Uterus (tissue), 4 donors: ENCODE results near the gene KLHL3. TPM values are rescaled to one million over a fixed set of nuclear protein-coding genes. Genes with fewer than 3 reads are reported as not detected.

Experiments
- DNase-seq, 2 donors: peaks; one replicate each; pipeline ENCODE4 v3.0.0-alpha.2; 2019 to 2020
- H3K27ac ChIP-seq, 2 donors: fragments of 200-600 bp; sonication (generic); 1 replicate in 1 of 2; 2 replicates in 1 of 2; pipeline ENCODE4 v1.5.1; 2016 to 2018
- H3K27me3 ChIP-seq, 2 donors: fragments of 200-600 bp; sonication (generic); one replicate each; pipeline ENCODE4 v1.5.1; 2018 to 2019; ENCODE audit warnings: control low read depth in 1 of 2
- H3K36me3 ChIP-seq, 2 donors: fragments of 200-600 bp; sonication (generic); one replicate each; pipeline ENCODE4 v1.5.1; 2019; ENCODE audit warnings: control low read depth in 1 of 2
- H3K4me1 ChIP-seq, 2 donors: fragments of 200-600 bp; sonication (generic); one replicate each; pipeline ENCODE4 v1.5.1; 2018 to 2019; ENCODE audit warnings: control low read depth in 1 of 2
- H3K4me3 ChIP-seq, 2 donors: fragments of 200-600 bp; sonication (generic); 1 replicate in 1 of 2; 2 replicates in 1 of 2; pipeline ENCODE4 v1.5.1; 2018 to 2019; ENCODE audit warnings: mild to moderate bottlenecking in 1 of 2
- H3K9me3 ChIP-seq, 2 donors: fragments of 200-600 bp; sonication (generic); one replicate each; pipeline ENCODE4 v1.5.1; 2019; ENCODE audit warnings: control low read depth in 1 of 2
- POLR2A ChIP-seq, 2 donors: fragments of 450-650 bp; IDR thresholded peaks; one replicate each; pipeline ENCODE4 v1.6.1; 2016; ENCODE audit warnings: antibody characterized with exemption in 2 of 2, mild to moderate bottlenecking in 1 of 2, moderate library complexity in 1 of 2
- intact Hi-C: fragments of 100-400 bp; cut with DNase I; formaldehyde crosslinking; loops from one replicate; pipeline ENCODE4 v1.15.1; 2023; ENCODE audit warnings: low total_unique reads
- total RNA-seq, 4 donors: library from RNA; depleted of rRNA in 3 of 4; stranded (reverse); fragments of >200 nt in 3 of 4; gene quantifications; one replicate each; pipeline versions ENCODE4 v1.1.0 to v1.2.4, GENCODE V29; 2014 to 2023
- TF ChIP-seq, protein P1 (sequence below), 4 experiments: fragments of 200-600 bp in 2 of 4; fragments of 450-650 bp in 2 of 4; sonication (generic) in 2 of 4; IDR thresholded peaks; one replicate each; pipeline ENCODE4 v1.5.1; 2016 to 2019; ENCODE audit warnings: antibody characterized with exemption in 4 of 4, mild to moderate bottlenecking in 2 of 4, moderate library complexity in 1 of 4
- donor health status: DM: yes; HTN: yes; CAD: no.

KLHL3 gene
- total RNA-seq, 4 donors from 2014 or later, result 3.1 to 21.8 (median 8.9) TPM

DNA sequence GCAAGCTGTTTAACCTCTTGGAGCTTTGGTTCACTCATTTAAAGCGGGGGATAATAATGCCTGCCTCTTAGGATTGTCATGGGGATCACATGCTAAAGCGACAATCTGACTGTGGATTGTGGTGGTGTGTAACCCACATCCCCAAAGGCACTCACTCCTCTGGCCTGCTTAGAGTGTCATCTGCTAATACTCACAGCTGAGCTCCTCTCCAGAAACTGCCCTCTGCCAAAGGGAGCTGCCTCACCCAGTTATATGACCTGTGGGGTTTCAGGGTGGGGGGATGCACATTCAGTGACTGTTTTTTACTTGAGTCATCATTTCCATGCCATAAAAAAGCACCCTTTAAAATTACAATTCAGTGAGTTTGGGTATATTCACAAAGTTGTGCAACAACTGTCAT lies 126.8 kb downstream of the KLHL3 start:
- Histone ChIP-seq H3K36me3 (no peaks in the 10 kb centered on the region), H3K27ac (no peak overlapping the region), H3K4me3 (no peak overlapping the region), H3K27me3 (no peaks in the 10 kb centered on the region), H3K9me3 (no peaks in the 10 kb centered on the region), H3K4me1 (no peaks in the 10 kb centered on the region)
- TF ChIP-seq, protein P1, sequence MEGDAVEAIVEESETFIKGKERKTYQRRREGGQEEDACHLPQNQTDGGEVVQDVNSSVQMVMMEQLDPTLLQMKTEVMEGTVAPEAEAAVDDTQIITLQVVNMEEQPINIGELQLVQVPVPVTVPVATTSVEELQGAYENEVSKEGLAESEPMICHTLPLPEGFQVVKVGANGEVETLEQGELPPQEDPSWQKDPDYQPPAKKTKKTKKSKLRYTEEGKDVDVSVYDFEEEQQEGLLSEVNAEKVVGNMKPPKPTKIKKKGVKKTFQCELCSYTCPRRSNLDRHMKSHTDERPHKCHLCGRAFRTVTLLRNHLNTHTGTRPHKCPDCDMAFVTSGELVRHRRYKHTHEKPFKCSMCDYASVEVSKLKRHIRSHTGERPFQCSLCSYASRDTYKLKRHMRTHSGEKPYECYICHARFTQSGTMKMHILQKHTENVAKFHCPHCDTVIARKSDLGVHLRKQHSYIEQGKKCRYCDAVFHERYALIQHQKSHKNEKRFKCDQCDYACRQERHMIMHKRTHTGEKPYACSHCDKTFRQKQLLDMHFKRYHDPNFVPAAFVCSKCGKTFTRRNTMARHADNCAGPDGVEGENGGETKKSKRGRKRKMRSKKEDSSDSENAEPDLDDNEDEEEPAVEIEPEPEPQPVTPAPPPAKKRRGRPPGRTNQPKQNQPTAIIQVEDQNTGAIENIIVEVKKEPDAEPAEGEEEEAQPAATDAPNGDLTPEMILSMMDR (IDR thresholded peaks at IDR 0.05), result no peak
- no peak for TF ChIP-seq POLR2A (IDR thresholded peaks at IDR 0.05)
- intact Hi-C loops, result no loop called here
- no peak for DNase-seq

DNA sequence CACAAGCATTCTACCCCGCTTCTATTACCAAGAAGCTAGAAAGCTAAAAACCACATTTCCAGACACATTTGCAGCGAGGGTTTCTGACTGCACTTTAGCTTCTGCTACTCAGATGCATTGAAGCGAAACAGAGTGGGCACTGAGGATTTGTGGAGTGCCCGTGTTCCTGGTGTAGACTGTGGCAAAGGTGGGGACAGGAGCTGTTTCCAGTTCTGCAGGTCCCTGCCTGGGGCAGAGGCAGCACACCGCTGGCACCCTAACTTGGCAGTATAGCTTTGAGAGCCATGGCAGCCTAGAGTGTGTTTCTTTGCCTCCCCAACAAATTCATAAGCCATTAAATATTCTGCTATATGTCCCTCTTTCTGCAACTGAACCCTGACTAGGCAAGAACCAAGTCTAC lies 128.1 kb downstream of the KLHL3 start:
- intact Hi-C loops, result no loop called here
- DNase-seq, result no peak
- no peak for TF ChIP-seq POLR2A (IDR thresholded peaks at IDR 0.05)

GRCh38 chr5:137606401-137606800 lies 129.5 kb downstream of the KLHL3 start:
- Histone ChIP-seq H3K27me3 (no peaks in the 10 kb centered on the region), H3K27ac (no peak overlapping the region), H3K4me1 (no peaks in the 10 kb centered on the region), H3K9me3 (no peaks in the 10 kb centered on the region), H3K36me3 (no peaks in the 10 kb centered on the region), H3K4me3 (no peak overlapping the region)
- TF ChIP-seq, protein P1 (IDR thresholded peaks at IDR 0.05), result no peak
- intact Hi-C loops, result no loop called here
- no peak for DNase-seq

More for the DNA sequence above, 128.1 kb downstream of the KLHL3 start:
- no peaks in the 10 kb centered on the region for H3K9me3 ChIP-seq
- H3K36me3 ChIP-seq, result no peaks in the 10 kb centered on the region
- H3K27me3 ChIP-seq, result no peaks in the 10 kb centered on the region
- no peaks in the 10 kb centered on the region for H3K4me1 ChIP-seq
- H3K4me3 ChIP-seq, result no peak overlapping the region
- no peak overlapping the region for H3K27ac ChIP-seq

- intact Hi-C loops, result no loop called here
- H3K27me3 ChIP-seq, result no peaks in the 10 kb centered on the region
- no peak for DNase-seq
- no peaks in the 10 kb centered on the region for H3K9me3 ChIP-seq
- TF ChIP-seq, protein P1 (IDR thresholded peaks at IDR 0.05), result no peak
- TF ChIP-seq POLR2A (IDR thresholded peaks at IDR 0.05), result no peak
- no peaks in the 10 kb centered on the region for H3K36me3 ChIP-seq
- H3K4me3 ChIP-seq, result no peak overlapping the region
- H3K4me1 ChIP-seq, result no peaks in the 10 kb centered on the region
- H3K27ac ChIP-seq, result no peak overlapping the region
These were observed 130.5 kb downstream of the KLHL3 start for GRCh38 chr5:137605411-137605810.

GRCh38 chr5:137604348-137605095 lies 131.4 kb downstream of the KLHL3 start:
- intact Hi-C loops, result no loop called here
- no peak for TF ChIP-seq POLR2A (IDR thresholded peaks at IDR 0.05)
- TF ChIP-seq, protein P1 (IDR thresholded peaks at IDR 0.05), result no peak
- H3K9me3 ChIP-seq, result no peaks in the 10 kb centered on the region
- H3K27ac ChIP-seq, result no peak overlapping the region
- H3K4me1 ChIP-seq, result no peaks in the 10 kb centered on the region
- no peak overlapping the region for H3K4me3 ChIP-seq
- no peaks in the 10 kb centered on the region for H3K27me3 ChIP-seq
- no peak for DNase-seq
- H3K36me3 ChIP-seq, result no peaks in the 10 kb centered on the region
